ENCODE data around the gene CAND2.

Gene CAND2

GRCh38 chr3:12807601-12808359, 11.3 kb downstream of the CAND2 start:
- FAIRE-seq = no peak

GRCh38 chr3:12808587-12808986, 12.1 kb downstream of the CAND2 start:
- no peak for DNase-seq (ENCODE audit: insufficient read length, low spot score)
- no peak for FAIRE-seq
- TF ChIP-seq, protein P1, sequence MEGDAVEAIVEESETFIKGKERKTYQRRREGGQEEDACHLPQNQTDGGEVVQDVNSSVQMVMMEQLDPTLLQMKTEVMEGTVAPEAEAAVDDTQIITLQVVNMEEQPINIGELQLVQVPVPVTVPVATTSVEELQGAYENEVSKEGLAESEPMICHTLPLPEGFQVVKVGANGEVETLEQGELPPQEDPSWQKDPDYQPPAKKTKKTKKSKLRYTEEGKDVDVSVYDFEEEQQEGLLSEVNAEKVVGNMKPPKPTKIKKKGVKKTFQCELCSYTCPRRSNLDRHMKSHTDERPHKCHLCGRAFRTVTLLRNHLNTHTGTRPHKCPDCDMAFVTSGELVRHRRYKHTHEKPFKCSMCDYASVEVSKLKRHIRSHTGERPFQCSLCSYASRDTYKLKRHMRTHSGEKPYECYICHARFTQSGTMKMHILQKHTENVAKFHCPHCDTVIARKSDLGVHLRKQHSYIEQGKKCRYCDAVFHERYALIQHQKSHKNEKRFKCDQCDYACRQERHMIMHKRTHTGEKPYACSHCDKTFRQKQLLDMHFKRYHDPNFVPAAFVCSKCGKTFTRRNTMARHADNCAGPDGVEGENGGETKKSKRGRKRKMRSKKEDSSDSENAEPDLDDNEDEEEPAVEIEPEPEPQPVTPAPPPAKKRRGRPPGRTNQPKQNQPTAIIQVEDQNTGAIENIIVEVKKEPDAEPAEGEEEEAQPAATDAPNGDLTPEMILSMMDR (IDR thresholded peaks at IDR 0.05; ENCODE audit: insufficient read depth, missing control alignments) = no peak

More at GRCh38 chr3:12807601-12808359, 11.3 kb downstream of the CAND2 start:
- TF ChIP-seq, protein P1 (IDR thresholded peaks at IDR 0.05; ENCODE audit: insufficient read depth, missing control alignments) = no peak
- DNase-seq (ENCODE audit: insufficient read length, low spot score) = no peak

DNA sequence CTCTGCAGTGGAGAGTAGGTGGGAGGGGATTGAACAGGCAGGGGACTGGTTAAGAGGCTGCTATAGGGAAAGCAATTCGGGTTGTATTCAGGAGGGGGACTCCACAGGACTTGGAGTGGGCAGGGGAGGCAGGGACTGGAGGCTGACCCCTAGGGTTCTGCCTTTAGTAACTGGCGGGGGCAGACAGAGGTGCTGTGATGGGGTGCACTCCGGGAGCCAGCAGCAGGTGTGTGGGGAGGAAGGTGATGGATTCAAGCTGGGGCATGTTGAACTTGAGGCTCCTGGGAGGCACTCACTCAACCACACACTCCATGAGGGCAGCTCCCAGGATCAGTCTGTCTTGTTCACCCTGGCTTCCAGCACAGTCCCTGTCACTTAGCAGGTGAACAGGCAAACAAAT, 12.5 kb downstream of the CAND2 start:
- TF ChIP-seq, protein P1 (IDR thresholded peaks at IDR 0.05; ENCODE audit: insufficient read depth, missing control alignments) = no peak
- DNase-seq (ENCODE audit: insufficient read length, low spot score) (no peak), FAIRE-seq (no peak)

DNA sequence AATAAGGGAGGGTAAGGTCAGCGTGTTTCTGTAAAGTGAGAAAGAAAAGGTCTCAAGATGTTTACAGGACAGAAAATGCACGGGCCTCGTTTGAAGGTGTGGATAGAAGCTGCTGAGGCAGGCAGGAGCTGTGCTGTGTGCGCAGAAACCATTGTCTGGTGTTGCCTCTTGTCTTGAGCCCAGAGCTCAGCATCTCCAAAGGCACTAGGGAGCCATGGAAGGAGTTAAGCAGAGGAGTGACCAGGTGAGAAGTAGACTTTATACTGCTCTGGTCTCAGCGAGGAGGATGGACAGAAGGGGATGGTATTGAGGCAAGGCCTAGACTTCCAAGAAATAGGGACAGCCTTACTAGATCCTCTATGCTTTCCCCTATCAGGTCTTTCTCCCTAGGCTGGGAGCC, 13.0 kb downstream of the CAND2 start:
- FAIRE-seq (no peak), DNase-seq (ENCODE audit: insufficient read length, low spot score) (no peak)
- TF ChIP-seq, protein P1 (IDR thresholded peaks at IDR 0.05; ENCODE audit: insufficient read depth, missing control alignments) = no peak

DNA sequence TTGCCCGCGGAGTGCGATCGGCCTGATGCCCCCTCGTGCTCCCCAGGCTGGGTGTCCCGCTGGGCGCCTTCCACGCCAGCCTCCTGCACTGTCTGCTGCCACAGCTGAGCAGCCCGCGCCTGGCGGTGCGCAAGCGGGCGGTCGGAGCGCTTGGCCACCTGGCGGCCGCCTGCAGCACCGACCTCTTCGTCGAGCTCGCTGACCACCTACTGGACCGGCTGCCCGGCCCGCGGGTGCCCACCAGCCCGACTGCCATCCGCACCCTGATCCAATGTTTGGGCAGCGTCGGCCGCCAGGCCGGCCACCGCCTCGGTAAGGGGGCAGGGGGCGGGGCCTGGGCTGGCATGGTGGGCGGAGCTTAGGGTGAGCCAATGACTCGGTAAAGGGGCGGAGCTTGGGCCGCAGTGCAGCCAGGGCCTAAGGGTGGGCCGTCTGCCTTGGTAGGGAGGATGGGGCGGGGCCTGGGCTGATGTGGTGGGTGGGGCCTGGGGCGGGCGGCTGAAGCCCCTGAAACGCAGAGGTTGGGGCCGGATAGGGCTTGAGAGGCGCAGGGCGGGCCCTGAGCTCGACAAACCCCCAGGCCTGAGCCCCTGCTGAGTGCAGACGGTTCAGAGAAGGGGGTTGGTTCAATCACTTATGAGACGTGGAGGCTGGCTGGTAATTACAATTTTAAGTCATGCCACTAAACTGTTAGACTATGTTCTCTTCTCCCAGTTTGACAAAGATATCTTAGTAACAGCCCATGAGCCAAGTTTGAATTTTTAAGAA, 13.7 kb downstream of the CAND2 start:
- FAIRE-seq = no peak
- no peak for DNase-seq (ENCODE audit: insufficient read length, low spot score)
- TF ChIP-seq, protein P1 (IDR thresholded peaks at IDR 0.05; ENCODE audit: insufficient read depth, missing control alignments) = peak; percentile 18

DNA sequence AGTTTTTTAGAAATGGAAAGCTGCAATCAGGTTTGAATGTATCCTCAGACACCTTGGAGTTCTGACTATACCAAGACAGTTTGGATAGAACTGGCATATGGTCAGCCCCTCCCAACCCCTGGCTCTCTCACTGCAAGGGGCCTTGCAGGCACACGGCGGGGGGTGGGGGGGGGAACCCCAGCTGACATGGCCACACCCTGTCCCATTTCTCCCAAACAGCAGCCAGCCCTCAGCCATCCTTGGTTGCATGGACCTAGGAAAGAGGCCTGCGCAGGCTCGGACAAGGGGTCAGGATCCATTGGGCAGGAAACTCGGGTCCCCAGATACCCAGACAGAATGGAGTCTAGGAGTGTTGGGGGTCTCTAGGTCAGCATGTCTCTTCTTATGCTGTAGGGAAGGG, 14.5 kb downstream of the CAND2 start:
- TF ChIP-seq, protein P1 (IDR thresholded peaks at IDR 0.05; ENCODE audit: insufficient read depth, missing control alignments) = no peak
- DNase-seq (ENCODE audit: insufficient read length, low spot score) (no peak), FAIRE-seq (no peak)

- DNase-seq (ENCODE audit: insufficient read length, low spot score) (no peak), FAIRE-seq (no peak)
- TF ChIP-seq, protein P1 (IDR thresholded peaks at IDR 0.05; ENCODE audit: insufficient read depth, missing control alignments) = no peak
Measured at GRCh38 chr3:12812812-12813211, 16.3 kb downstream of the CAND2 start.

Data from D721Med (cell line).